Measurements from ENCODE around the gene DNAH2. TPM values are rescaled to one million over a fixed set of nuclear protein-coding genes. Genes with fewer than 3 reads are reported as not detected.
A peak's percentile ranks its signal among the peaks of the same experiment; 100 is the strongest.

Gene DNAH2
- total and polyA plus RNA-seq, 9 of the 15 experiments (the other 6 are each of a cell fraction or from before 2014, with no cell fraction given), result 0.03 TPM; not detected in 8

DNA sequence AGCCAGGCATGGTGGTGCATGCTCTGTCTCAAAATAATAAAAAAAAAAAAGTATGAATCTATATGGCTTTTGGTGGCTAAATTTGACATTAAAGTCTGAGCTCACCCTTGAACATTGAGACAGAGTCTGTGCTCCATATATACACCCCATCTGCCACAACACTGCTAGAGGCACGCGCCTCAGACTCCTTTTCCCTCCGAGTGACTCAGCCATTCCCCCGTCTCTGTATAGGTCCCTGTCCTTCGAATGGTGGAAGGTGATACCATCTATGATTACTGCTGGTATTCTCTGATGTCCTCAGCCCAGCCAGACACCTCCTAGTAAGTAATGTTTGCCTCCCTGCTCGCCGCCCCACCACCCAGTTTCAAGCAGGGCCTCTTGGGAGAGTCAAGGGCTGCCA is 17.0 kb upstream of the DNAH2 start:
- DNase-seq (ENCODE audit: extremely low read depth in 1 of 4, low spot score in 3 of 4) (peak; percentile 30 to 59 (median 40)), ATAC-seq (peak; percentile 82), FAIRE-seq (peak; percentile 49)
- Histone ChIP-seq H3K9me3 (replicated peaks; ENCODE audit: control insufficient read depth, insufficient read depth, low read depth, low read length) (no peaks in the 10 kb centered on the region), H3K4me3 (no peak overlapping the region), H3K27ac (ENCODE audit: extremely low read depth, low read depth, low read length) (no peak overlapping the region; the same call in 2 of the 3 replicates), H3K9ac (ENCODE audit: insufficient read depth in 1 of 2, low read depth in 2 of 2, low read length in 2 of 2) (peak overlapping the region in 1 of 2 experiments; percentile 2; a peak in 1 of 4 replicates), H3K27me3 (ENCODE audit: control insufficient read depth in 2 of 2, insufficient read depth in 2 of 2, low read length in 2 of 2) (peaks cover under 1% of the 10 kb centered on the region in 2 experiments; a peak in 1 of 5 replicates), H3K9me1 (ENCODE audit: control insufficient read depth, insufficient read depth, low read length) (no peaks in the 10 kb centered on the region), H4K20me1 (replicated peaks; ENCODE audit: control insufficient read depth, insufficient read depth, low read length) (no peaks in the 10 kb centered on the region), H3K4me2 (ENCODE audit: insufficient read depth, low read length) (no peak overlapping the region), H3K36me3 (ENCODE audit: control insufficient read depth, insufficient read depth, low read length) (peaks cover 9% of the 10 kb centered on the region; the same call in 1 of the 3 replicates), H3K4me1 (replicated peaks in 1 of 2; ENCODE audit: control insufficient read depth in 2 of 2, insufficient read depth in 2 of 2, low read length in 2 of 2) (peaks cover 5 to 21% of the 10 kb centered on the region in 2 experiments; a peak in 3 of 5 replicates), H3K79me2 (ENCODE audit: control insufficient read depth, insufficient read depth, low read length) (no peaks in the 10 kb centered on the region), H2AFZ (ENCODE audit: low read depth, low read length) (no peak overlapping the region)
- in situ Hi-C loops (cut with MboI) (no loop called here), intact Hi-C loops (cut with micrococcal nuclease) (no loop called here)
- ChIA-PET POLR2A (interaction anchor here (0.5 to 7.6 kb wide), 2 partner anchors 12 to 231 kb away, joined by 3 to 67 read pairs; partner anchors contain the start of genes CNTROB, TP53, TRAPPC1 and WRAP53), CTCF (ENCODE audit: low intra/inter-chr PET ratio) (no interaction called here)
- 2% methylated on average over 5 of the region's 7 CpGs for WGBS (ENCODE audit: insufficient coverage, low coverage, missing lambda C conversion rate)
- no TSS peak for BruUV-seq (replicated peaks)
- TF ChIP-seq ZNF316 (IDR thresholded peaks at IDR 0.05) (peak; percentile 57; the same call in 1 of the 2 replicates), MECOM (CRISPR knock-in tag; IDR thresholded peaks at IDR 0.05) (peak; percentile 92), ATF7 (IDR thresholded peaks at IDR 0.05) (no peak), RCOR1 (IDR thresholded peaks at IDR 0.05; ENCODE audit: borderline replicate concordance in 1 of 2, low read depth in 2 of 2, low read length in 2 of 2) (0 out of 4 replicates have a peak, but pooled peaks of 1 of the 2 experiments have one; percentile 18), MAFG (tag; conservative IDR thresholded peaks at IDR 0.05) (peak; percentile 55; the same call in 1 of the 2 replicates), FOSL1 (tag; conservative IDR thresholded peaks at IDR 0.05) (peak; percentile 69), MYC (IDR thresholded peaks at IDR 0.05; ENCODE audit: low read depth, low read length) (peak; percentile 36; the same call in 1 of the 2 replicates), MYC (CRISPR knock-in tag; IDR thresholded peaks at IDR 0.05; ENCODE audit: borderline replicate concordance, low read depth) (no peak), DPF2 (IDR thresholded peaks at IDR 0.05) (peak; percentile 31; the same call in 1 of the 2 replicates), CBX3 (IDR thresholded peaks at IDR 0.05; ENCODE audit: borderline replicate concordance in 1 of 2, low read length in 2 of 2) (no peak), BHLHE40 (IDR thresholded peaks at IDR 0.05; ENCODE audit: low read length) (peak; percentile 36; the same call in 1 of the 2 replicates), C11orf30 (IDR thresholded peaks at IDR 0.05; ENCODE audit: low read depth) (peak; percentile 60)
- TF ChIP-seq, protein P1, sequence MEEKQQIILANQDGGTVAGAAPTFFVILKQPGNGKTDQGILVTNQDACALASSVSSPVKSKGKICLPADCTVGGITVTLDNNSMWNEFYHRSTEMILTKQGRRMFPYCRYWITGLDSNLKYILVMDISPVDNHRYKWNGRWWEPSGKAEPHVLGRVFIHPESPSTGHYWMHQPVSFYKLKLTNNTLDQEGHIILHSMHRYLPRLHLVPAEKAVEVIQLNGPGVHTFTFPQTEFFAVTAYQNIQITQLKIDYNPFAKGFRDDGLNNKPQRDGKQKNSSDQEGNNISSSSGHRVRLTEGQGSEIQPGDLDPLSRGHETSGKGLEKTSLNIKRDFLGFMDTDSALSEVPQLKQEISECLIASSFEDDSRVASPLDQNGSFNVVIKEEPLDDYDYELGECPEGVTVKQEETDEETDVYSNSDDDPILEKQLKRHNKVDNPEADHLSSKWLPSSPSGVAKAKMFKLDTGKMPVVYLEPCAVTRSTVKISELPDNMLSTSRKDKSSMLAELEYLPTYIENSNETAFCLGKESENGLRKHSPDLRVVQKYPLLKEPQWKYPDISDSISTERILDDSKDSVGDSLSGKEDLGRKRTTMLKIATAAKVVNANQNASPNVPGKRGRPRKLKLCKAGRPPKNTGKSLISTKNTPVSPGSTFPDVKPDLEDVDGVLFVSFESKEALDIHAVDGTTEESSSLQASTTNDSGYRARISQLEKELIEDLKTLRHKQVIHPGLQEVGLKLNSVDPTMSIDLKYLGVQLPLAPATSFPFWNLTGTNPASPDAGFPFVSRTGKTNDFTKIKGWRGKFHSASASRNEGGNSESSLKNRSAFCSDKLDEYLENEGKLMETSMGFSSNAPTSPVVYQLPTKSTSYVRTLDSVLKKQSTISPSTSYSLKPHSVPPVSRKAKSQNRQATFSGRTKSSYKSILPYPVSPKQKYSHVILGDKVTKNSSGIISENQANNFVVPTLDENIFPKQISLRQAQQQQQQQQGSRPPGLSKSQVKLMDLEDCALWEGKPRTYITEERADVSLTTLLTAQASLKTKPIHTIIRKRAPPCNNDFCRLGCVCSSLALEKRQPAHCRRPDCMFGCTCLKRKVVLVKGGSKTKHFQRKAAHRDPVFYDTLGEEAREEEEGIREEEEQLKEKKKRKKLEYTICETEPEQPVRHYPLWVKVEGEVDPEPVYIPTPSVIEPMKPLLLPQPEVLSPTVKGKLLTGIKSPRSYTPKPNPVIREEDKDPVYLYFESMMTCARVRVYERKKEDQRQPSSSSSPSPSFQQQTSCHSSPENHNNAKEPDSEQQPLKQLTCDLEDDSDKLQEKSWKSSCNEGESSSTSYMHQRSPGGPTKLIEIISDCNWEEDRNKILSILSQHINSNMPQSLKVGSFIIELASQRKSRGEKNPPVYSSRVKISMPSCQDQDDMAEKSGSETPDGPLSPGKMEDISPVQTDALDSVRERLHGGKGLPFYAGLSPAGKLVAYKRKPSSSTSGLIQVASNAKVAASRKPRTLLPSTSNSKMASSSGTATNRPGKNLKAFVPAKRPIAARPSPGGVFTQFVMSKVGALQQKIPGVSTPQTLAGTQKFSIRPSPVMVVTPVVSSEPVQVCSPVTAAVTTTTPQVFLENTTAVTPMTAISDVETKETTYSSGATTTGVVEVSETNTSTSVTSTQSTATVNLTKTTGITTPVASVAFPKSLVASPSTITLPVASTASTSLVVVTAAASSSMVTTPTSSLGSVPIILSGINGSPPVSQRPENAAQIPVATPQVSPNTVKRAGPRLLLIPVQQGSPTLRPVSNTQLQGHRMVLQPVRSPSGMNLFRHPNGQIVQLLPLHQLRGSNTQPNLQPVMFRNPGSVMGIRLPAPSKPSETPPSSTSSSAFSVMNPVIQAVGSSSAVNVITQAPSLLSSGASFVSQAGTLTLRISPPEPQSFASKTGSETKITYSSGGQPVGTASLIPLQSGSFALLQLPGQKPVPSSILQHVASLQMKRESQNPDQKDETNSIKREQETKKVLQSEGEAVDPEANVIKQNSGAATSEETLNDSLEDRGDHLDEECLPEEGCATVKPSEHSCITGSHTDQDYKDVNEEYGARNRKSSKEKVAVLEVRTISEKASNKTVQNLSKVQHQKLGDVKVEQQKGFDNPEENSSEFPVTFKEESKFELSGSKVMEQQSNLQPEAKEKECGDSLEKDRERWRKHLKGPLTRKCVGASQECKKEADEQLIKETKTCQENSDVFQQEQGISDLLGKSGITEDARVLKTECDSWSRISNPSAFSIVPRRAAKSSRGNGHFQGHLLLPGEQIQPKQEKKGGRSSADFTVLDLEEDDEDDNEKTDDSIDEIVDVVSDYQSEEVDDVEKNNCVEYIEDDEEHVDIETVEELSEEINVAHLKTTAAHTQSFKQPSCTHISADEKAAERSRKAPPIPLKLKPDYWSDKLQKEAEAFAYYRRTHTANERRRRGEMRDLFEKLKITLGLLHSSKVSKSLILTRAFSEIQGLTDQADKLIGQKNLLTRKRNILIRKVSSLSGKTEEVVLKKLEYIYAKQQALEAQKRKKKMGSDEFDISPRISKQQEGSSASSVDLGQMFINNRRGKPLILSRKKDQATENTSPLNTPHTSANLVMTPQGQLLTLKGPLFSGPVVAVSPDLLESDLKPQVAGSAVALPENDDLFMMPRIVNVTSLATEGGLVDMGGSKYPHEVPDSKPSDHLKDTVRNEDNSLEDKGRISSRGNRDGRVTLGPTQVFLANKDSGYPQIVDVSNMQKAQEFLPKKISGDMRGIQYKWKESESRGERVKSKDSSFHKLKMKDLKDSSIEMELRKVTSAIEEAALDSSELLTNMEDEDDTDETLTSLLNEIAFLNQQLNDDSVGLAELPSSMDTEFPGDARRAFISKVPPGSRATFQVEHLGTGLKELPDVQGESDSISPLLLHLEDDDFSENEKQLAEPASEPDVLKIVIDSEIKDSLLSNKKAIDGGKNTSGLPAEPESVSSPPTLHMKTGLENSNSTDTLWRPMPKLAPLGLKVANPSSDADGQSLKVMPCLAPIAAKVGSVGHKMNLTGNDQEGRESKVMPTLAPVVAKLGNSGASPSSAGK (IDR thresholded peaks at IDR 0.05), result peak; percentile 84

Measured in K562 (cell line).